GM21723 (cell line): ENCODE measurements around the gene NACC2.
A peak's percentile ranks its signal among the peaks of the same experiment; 100 is the strongest.

ENCODE experiments used
- ATAC-seq: cut with Tn5 transposase; IDR thresholded peaks from one replicate; pipeline ENCODE4 v1.9.1; 2021; ENCODE audit warnings: mild to moderate bottlenecking, moderate library complexity; ENCODE audit not compliant: unreplicated experiment

Gene NACC2

GRCh38 chr9:135965124-135965756 is 129.8 kb downstream of the NACC2 start:
- no peak for ATAC-seq

- ATAC-seq = no peak
Observed at GRCh38 chr9:135963938-135964337, 131.2 kb downstream of the NACC2 start.

GRCh38 chr9:135963338-135963737 is 131.8 kb downstream of the NACC2 start:
- ATAC-seq = no peak

- no peak for ATAC-seq
Observed at GRCh38 chr9:135962696-135963307, 132.3 kb downstream of the NACC2 start.

GRCh38 chr9:135961811-135962695 is 133.0 kb downstream of the NACC2 start:
- ATAC-seq = no peak

GRCh38 chr9:135961277-135961715 is 133.8 kb downstream of the NACC2 start, which contains the start of gene UBAC1:
Gene UBAC1 (minus strand): TSS chr9:135961373. CDS start chr9:135961162, 211 bp downstream.
- peak; percentile 89 for ATAC-seq

GRCh38 chr9:135960411-135961276 is 134.4 kb downstream of the NACC2 start:
- peak; percentile 25 for ATAC-seq

GRCh38 chr9:135959814-135960213 is 135.3 kb downstream of the NACC2 start:
- ATAC-seq = no peak

GRCh38 chr9:135958485-135958884 is 136.6 kb downstream of the NACC2 start:
- no peak for ATAC-seq

- no peak for ATAC-seq
Observed at GRCh38 chr9:135957431-135957830, 137.7 kb downstream of the NACC2 start.

GRCh38 chr9:135956802-135957174 is 138.3 kb downstream of the NACC2 start:
- no peak for ATAC-seq
